ENCODE measurements around the gene MGA. TPM values are rescaled to one million over a fixed set of nuclear protein-coding genes. Genes with fewer than 3 reads are reported as not detected.
"Not testable (repeated sequence)": the region's sequence is repeated elsewhere in the genome, so short reads cannot be mapped to it uniquely, and the experiment has no call there.

Gene MGA
- total and polyA plus RNA-seq, 2 experiments from 2014 or later: 10.9 to 39.6 TPM

GRCh38 chr15:41714291-41714690 lies 54.1 kb downstream of the MGA start:
- Histone ChIP-seq H3K9me2 (replicated peaks; ENCODE audit: insufficient read depth) (no peaks in the 10 kb centered on the region), H3K4me1 (ENCODE audit: insufficient read depth) (no peaks in the 10 kb centered on the region), H3K27me3 (no peaks in the 10 kb centered on the region), H3K4me3 (no peak overlapping the region), H4K20me1 (ENCODE audit: insufficient read depth, poor library complexity, severe bottlenecking) (no peaks in the 10 kb centered on the region), H3K36me3 (replicated peaks; ENCODE audit: insufficient read depth, low read depth) (peaks cover 2% of the 10 kb centered on the region), H3K4me2 (no peak overlapping the region), H3K27ac (no peak overlapping the region), H3K79me2 (no peaks in the 10 kb centered on the region), H2AFZ (no peak overlapping the region), H3K9me3 (ENCODE audit: low read depth) (no peaks in the 10 kb centered on the region)
- TF ChIP-seq, protein P1, sequence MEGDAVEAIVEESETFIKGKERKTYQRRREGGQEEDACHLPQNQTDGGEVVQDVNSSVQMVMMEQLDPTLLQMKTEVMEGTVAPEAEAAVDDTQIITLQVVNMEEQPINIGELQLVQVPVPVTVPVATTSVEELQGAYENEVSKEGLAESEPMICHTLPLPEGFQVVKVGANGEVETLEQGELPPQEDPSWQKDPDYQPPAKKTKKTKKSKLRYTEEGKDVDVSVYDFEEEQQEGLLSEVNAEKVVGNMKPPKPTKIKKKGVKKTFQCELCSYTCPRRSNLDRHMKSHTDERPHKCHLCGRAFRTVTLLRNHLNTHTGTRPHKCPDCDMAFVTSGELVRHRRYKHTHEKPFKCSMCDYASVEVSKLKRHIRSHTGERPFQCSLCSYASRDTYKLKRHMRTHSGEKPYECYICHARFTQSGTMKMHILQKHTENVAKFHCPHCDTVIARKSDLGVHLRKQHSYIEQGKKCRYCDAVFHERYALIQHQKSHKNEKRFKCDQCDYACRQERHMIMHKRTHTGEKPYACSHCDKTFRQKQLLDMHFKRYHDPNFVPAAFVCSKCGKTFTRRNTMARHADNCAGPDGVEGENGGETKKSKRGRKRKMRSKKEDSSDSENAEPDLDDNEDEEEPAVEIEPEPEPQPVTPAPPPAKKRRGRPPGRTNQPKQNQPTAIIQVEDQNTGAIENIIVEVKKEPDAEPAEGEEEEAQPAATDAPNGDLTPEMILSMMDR (IDR thresholded peaks at IDR 0.05; ENCODE audit: poor library complexity): no peak
- no peak for DNase-seq (ENCODE audit: low spot score)
- WGBS (ENCODE audit: low lambda C conversion rate, missing lambda C conversion rate): over 99% methylated on average over 3 of the region's 3 CpGs

GRCh38 chr15:41716864-41717263 lies 56.7 kb downstream of the MGA start:
- Histone ChIP-seq H3K4me1 (ENCODE audit: insufficient read depth) (no peaks in the 10 kb centered on the region), H3K27ac (no peak overlapping the region), H3K9me3 (ENCODE audit: low read depth) (no peaks in the 10 kb centered on the region), H3K4me2 (no peak overlapping the region), H3K36me3 (replicated peaks; ENCODE audit: insufficient read depth, low read depth) (peaks cover 2% of the 10 kb centered on the region), H3K27me3 (no peaks in the 10 kb centered on the region), H4K20me1 (ENCODE audit: insufficient read depth, poor library complexity, severe bottlenecking) (no peaks in the 10 kb centered on the region), H3K9me2 (replicated peaks; ENCODE audit: insufficient read depth) (no peaks in the 10 kb centered on the region), H3K4me3 (no peak overlapping the region), H3K79me2 (no peaks in the 10 kb centered on the region), H2AFZ (no peak overlapping the region)
- no peak for TF ChIP-seq EZH2 (IDR thresholded peaks at IDR 0.05; ENCODE audit: borderline replicate concordance)
- TF ChIP-seq EZH2phosphoT487 (IDR thresholded peaks at IDR 0.05; ENCODE audit: low read depth, severe bottlenecking, unreplicated experiment): no peak
- TF ChIP-seq, protein P1 (IDR thresholded peaks at IDR 0.05; ENCODE audit: poor library complexity): no peak
- DNase-seq (ENCODE audit: low spot score): no peak

- no peak overlapping the region for H3K4me2 ChIP-seq
- H4K20me1 ChIP-seq (ENCODE audit: insufficient read depth, poor library complexity, severe bottlenecking): no peaks in the 10 kb centered on the region
These were observed 66.9 kb downstream of the MGA start for GRCh38 chr15:41727143-41727542.

GRCh38 chr15:41728061-41728460 lies 67.9 kb downstream of the MGA start:
- H3K4me3 ChIP-seq, H3K27ac ChIP-seq: not testable (repeated sequence)
- WGBS (ENCODE audit: low lambda C conversion rate, missing lambda C conversion rate): 95% methylated on average over 10 of the region's 11 CpGs

More at GRCh38 chr15:41727143-41727542, 66.9 kb downstream of the MGA start:
- Histone ChIP-seq H3K4me3 (no peak overlapping the region), H3K27me3 (no peaks in the 10 kb centered on the region), H3K79me2 (peaks cover 7% of the 10 kb centered on the region), H3K27ac (no peak overlapping the region), H2AFZ (no peak overlapping the region), H3K9me2 (replicated peaks; ENCODE audit: insufficient read depth) (no peaks in the 10 kb centered on the region), H3K9me3 (ENCODE audit: low read depth) (no peaks in the 10 kb centered on the region), H3K4me1 (ENCODE audit: insufficient read depth) (no peaks in the 10 kb centered on the region), H3K36me3 (replicated peaks; ENCODE audit: insufficient read depth, low read depth) (no peaks in the 10 kb centered on the region)
- WGBS (ENCODE audit: low lambda C conversion rate, missing lambda C conversion rate): 83% methylated on average over 3 of the region's 3 CpGs
- DNase-seq (ENCODE audit: low spot score): no peak
- TF ChIP-seq EZH2phosphoT487 (IDR thresholded peaks at IDR 0.05; ENCODE audit: low read depth, severe bottlenecking, unreplicated experiment): no peak
- TF ChIP-seq EZH2 (IDR thresholded peaks at IDR 0.05; ENCODE audit: borderline replicate concordance): no peak
- TF ChIP-seq, protein P1 (IDR thresholded peaks at IDR 0.05; ENCODE audit: poor library complexity): no peak

More at GRCh38 chr15:41728061-41728460, 67.9 kb downstream of the MGA start:
- H3K4me1 ChIP-seq (ENCODE audit: insufficient read depth); H3K9me2 ChIP-seq (replicated peaks; ENCODE audit: insufficient read depth); H3K27me3 ChIP-seq; H3K9me3 ChIP-seq (ENCODE audit: low read depth); DNase-seq (ENCODE audit: low spot score); H3K36me3 ChIP-seq (replicated peaks; ENCODE audit: insufficient read depth, low read depth); H2AFZ ChIP-seq; H3K79me2 ChIP-seq; H4K20me1 ChIP-seq (ENCODE audit: insufficient read depth, poor library complexity, severe bottlenecking); H3K4me2 ChIP-seq: not testable (repeated sequence)

All from hepatocyte (in vitro differentiated cells).